ENCODE data around the gene PCYT1A. TPM values are rescaled to one million over a fixed set of nuclear protein-coding genes. Genes with fewer than 3 reads are reported as not detected.
"Not testable (repeated sequence)": the region's sequence is repeated elsewhere in the genome, so short reads cannot be mapped to it uniquely, and the experiment has no call there.

The PCYT1A gene
- total and polyA plus RNA-seq, 8 donors: 11.8 to 127 (median 38.3) TPM

GRCh38 chr3:196208942-196209695 is 78.4 kb downstream of the PCYT1A start:
- peaks cover 0 to 4% (median 0%) of the 10 kb centered on the region in 4 donors for H3K9me3 ChIP-seq
- no peaks in the 10 kb centered on the region for H3K36me3 ChIP-seq
- TF ChIP-seq EP300 (IDR thresholded peaks at IDR 0.05): no peak
- peaks cover 0 to 11% (median 8%) of the 10 kb centered on the region in 4 donors for H3K4me1 ChIP-seq
- no peak overlapping the region for H3K4me3 ChIP-seq
- no peak for DNase-seq
- no peak overlapping the region for H3K27ac ChIP-seq
- peaks cover 0 to 18% (median 3%) of the 10 kb centered on the region in 3 donors for H3K27me3 ChIP-seq
- intact Hi-C loops (cut with DNase I; ENCODE audit: low total_unique reads): no loop called here
- WGBS, 5 donors: 88 to 98% (median 93%) methylated on average over 20 to 24 of the region's 24 CpGs

GRCh38 chr3:196207833-196208607 is 79.5 kb downstream of the PCYT1A start:
- H3K27me3 ChIP-seq: peaks cover 0 to 26% (median 3%) of the 10 kb centered on the region in 3 donors
- TF ChIP-seq POLR2A (IDR thresholded peaks at IDR 0.05) (no peak), CTCF (IDR thresholded peaks at IDR 0.05) (no peak), EP300 (IDR thresholded peaks at IDR 0.05) (no peak), POLR2AphosphoS5 (IDR thresholded peaks at IDR 0.05) (no peak)
- intact Hi-C loops (cut with DNase I; ENCODE audit: low total_unique reads): no loop called here
- DNase-seq: peak in 1 of 2 donors; percentile 71
- 26 to 41% (median 31%) methylated on average over 33 to 48 of the region's 49 CpGs for WGBS, 5 donors
- peaks cover 0 to 4% (median 0%) of the 10 kb centered on the region in 4 donors for H3K9me3 ChIP-seq
- H3K27ac ChIP-seq: no peak overlapping the region
- H3K36me3 ChIP-seq: no peaks in the 10 kb centered on the region
- peaks cover 0 to 19% (median 8%) of the 10 kb centered on the region in 4 donors for H3K4me1 ChIP-seq
- peak overlapping the region; percentile 37 to 49 (median 44) for H3K4me3 ChIP-seq

- Histone ChIP-seq H3K27me3 (peaks cover 0 to 31% (median 3%) of the 10 kb centered on the region in 3 donors), H3K4me3 (peak overlapping the region; percentile 38 to 49 (median 44)), H3K9me3 (peaks cover 0 to 4% (median 0%) of the 10 kb centered on the region in 4 donors), H3K36me3 (no peaks in the 10 kb centered on the region), H3K27ac (no peak overlapping the region), H3K4me1 (peaks cover 0 to 26% (median 8%) of the 10 kb centered on the region in 4 donors)
- WGBS, 5 donors: 15 to 32% (median 20%) methylated on average over 20 to 35 of the region's 70 CpGs
- DNase-seq: peak in 1 of 2 donors; percentile 55
- no peak for TF ChIP-seq EP300 (IDR thresholded peaks at IDR 0.05)
- TF ChIP-seq POLR2AphosphoS5 (IDR thresholded peaks at IDR 0.05): no peak
- no peak for TF ChIP-seq CTCF (IDR thresholded peaks at IDR 0.05)
- no peak for TF ChIP-seq POLR2A (IDR thresholded peaks at IDR 0.05)
- intact Hi-C loops (cut with DNase I; ENCODE audit: low total_unique reads): no loop called here
Observed at GRCh38 chr3:196207159-196207832, 80.2 kb downstream of the PCYT1A start.

- H3K9me3 ChIP-seq; intact Hi-C loops (cut with DNase I; ENCODE audit: low total_unique reads); H3K36me3 ChIP-seq; H3K4me3 ChIP-seq; H3K27ac ChIP-seq; DNase-seq: not testable (repeated sequence)
- H3K27me3 ChIP-seq: peaks cover 0 to 32% (median 3%) of the 10 kb centered on the region in 3 donors
- 81 to 89% (median 88%) methylated on average over 9 of the region's 9 CpGs for WGBS, 5 donors
- H3K4me1 ChIP-seq: peaks cover 0 to 29% (median 8%) of the 10 kb centered on the region in 4 donors
Observed at GRCh38 chr3:196205442-196206205, 81.9 kb downstream of the PCYT1A start.
